OCI-LY3 (cell line): ENCODE data around the gene RNASE13.

Experiments used
- CTCF ChIP-seq: fragments of 200-600, 300-600 bp; sonication (generic); IDR thresholded peaks from 2 replicates; pipeline ENCODE4 v1.5.1; 2014; ENCODE audit warnings: antibody characterized with exemption, low read length, low read depth
- EZH2phosphoT487 ChIP-seq: fragments of 200-600 bp; shearing (Covaris generic); IDR thresholded peaks from 2 replicates; pipeline ENCODE4 v1.6.1; 2018; ENCODE audit warnings: antibody characterized with exemption, mixed run types, low read depth

GRCh38 chr14:21043387-21043973, 8.9 kb upstream of the RNASE13 start:
- no peak for TF ChIP-seq CTCF
- no peak for TF ChIP-seq EZH2phosphoT487
